Measurements from ENCODE around the gene RXFP4.
"Not testable (repeated sequence)": the region's sequence is repeated elsewhere in the genome, so short reads cannot be mapped to it uniquely, and the experiment has no call there.

RXFP4 gene

DNA sequence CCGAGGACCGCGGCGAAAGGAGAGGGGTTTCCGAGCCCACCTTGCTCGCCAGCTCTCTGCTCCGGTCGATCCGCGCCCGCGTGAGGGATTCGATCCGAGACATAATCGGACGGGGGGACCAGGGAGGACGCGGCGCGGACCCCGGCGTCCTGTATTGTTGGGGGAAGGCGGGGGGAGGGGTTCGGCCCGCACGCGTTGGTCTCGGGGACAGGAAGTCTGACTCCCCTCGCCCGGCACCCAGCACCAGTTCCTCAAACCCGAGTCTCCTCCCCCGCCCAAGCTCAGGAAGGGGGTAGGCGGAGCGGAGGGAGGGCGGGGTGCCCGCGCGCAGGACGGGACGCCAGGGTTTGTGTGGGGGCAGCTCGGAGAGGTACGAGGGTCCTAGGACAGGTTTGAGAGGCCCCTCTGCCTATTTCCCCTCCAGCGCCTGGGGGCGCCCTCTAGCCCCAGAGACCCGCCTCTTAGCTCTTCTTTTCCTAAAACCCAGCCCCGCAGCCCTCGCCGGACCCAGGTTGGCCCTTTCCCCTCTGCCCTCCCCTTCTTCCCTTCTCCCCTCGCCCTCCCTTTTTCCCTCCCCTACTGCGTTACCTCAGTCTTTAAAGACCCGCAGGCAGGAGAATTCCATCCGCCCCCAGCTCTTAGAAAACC lies 37.0 kb downstream of the RXFP4 start, which contains the start of gene ARHGEF2:
TSS of gene ARHGEF2 (minus strand) at position 223 of the 648 bp plus-strand sequence. CDS start at position 103, 120 bp downstream.
- peak; percentile 78 for DNase-seq (ENCODE audit: low spot score)

GRCh38 chr1:155978973-155979429 lies 37.6 kb downstream of the RXFP4 start:
- no peak for DNase-seq (ENCODE audit: low spot score)

- DNase-seq (ENCODE audit: low spot score) = no peak
Measured at GRCh38 chr1:155979597-155980343, 38.3 kb downstream of the RXFP4 start.

GRCh38 chr1:155981266-155982088 lies 40.0 kb downstream of the RXFP4 start:
- peak; percentile 81 for DNase-seq (ENCODE audit: low spot score)

GRCh38 chr1:155982106-155982505 lies 40.7 kb downstream of the RXFP4 start:
- no peak for DNase-seq (ENCODE audit: low spot score)

- peak; percentile 91 for DNase-seq (ENCODE audit: low spot score)
Measured at GRCh38 chr1:155983191-155984024, 42.0 kb downstream of the RXFP4 start.

DNA sequence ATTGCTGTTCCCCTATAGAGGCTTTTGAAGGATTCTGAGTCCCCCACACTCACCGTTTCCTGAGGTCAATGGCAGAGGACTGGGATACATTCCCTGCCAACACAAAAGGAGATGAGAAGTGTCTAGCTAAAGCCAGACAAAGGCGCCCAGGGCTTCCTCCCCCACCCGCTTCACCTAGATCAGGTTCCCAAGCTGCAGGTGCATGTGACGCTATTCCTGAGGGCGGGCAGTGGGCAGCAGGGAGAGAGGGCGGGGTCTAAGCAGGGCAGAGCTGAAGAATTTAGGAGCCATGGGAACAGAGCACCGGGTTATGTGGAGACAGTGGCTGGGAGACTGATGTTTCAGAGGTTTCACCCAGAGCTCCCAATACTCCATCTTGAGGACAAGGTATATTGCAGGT lies 42.9 kb downstream of the RXFP4 start:
- no peak for DNase-seq (ENCODE audit: low spot score)

- DNase-seq (ENCODE audit: low spot score) = not testable (repeated sequence)
Measured at GRCh38 chr1:155984903-155985645, 43.6 kb downstream of the RXFP4 start.

- peak; percentile 70 for DNase-seq (ENCODE audit: low spot score)
Measured at GRCh38 chr1:155989242-155990004, 48.0 kb downstream of the RXFP4 start.

- DNase-seq (ENCODE audit: low spot score) = no peak
Measured at GRCh38 chr1:155990005-155990739, 48.7 kb downstream of the RXFP4 start.
